Mesodermal cell (in vitro differentiated cells): ENCODE data around the gene TMEM91.

Experiments
- H3K27ac ChIP-seq: 2 replicates; pipeline ENCODE4 v1.7.0; 2013; ENCODE audit warnings: mild to moderate bottlenecking, low read depth, low read length, moderate library complexity; ENCODE audit not compliant: severe bottlenecking
- H3K36me3 ChIP-seq: 2 replicates; pipeline ENCODE4 v1.7.1; 2013; ENCODE audit warnings: mild to moderate bottlenecking, low read length, moderate library complexity; ENCODE audit not compliant: control insufficient read depth, insufficient read depth
- H3K4me1 ChIP-seq: one replicate; pipeline ENCODE4 v1.7.1; 2013; ENCODE audit warnings: mild to moderate bottlenecking, low read length; ENCODE audit not compliant: insufficient read depth, control insufficient read depth, poor library complexity, severe bottlenecking
- H3K4me3 ChIP-seq: 2 replicates; pipeline ENCODE4 v1.7.0; 2013; ENCODE audit warnings: low read length, control low read depth, mild to moderate bottlenecking; ENCODE audit not compliant: insufficient read depth, poor library complexity, severe bottlenecking; ENCODE audit errors: extremely low read depth
- H3K9me3 ChIP-seq: 2 replicates; pipeline ENCODE4 v1.7.1; 2013; ENCODE audit warnings: mild to moderate bottlenecking, low read length, moderate library complexity; ENCODE audit not compliant: control insufficient read depth
- WGBS, 2 experiments: methylation state at CpG; one replicate each; pipeline ENCODE4 v1.1.5; 2013; ENCODE audit warnings: missing lambda C conversion rate in 2 of 2; ENCODE audit not compliant: insufficient coverage in 2 of 2; 5-methylcytosine and 5-hydroxymethylcytosine counted together

The TMEM91 gene

GRCh38 chr19:41431426-41432386 is 55.4 kb downstream of the TMEM91 start:
- 84 to 90% methylated on average over 18 to 21 of the region's 23 CpGs for WGBS, 2 experiments
- Histone ChIP-seq H3K36me3 (peaks cover 45% of the 10 kb centered on the region), H3K9me3 (no peaks in the 10 kb centered on the region), H3K27ac (peak overlapping the region; percentile 36), H3K4me1 (peaks cover 25% of the 10 kb centered on the region), H3K4me3 (no peak overlapping the region)

- 92 to 97% methylated on average over 17 to 18 of the region's 18 CpGs for WGBS, 2 experiments
- Histone ChIP-seq H3K36me3 (peaks cover 55% of the 10 kb centered on the region), H3K27ac (peak overlapping the region; percentile 41), H3K9me3 (no peaks in the 10 kb centered on the region), H3K4me1 (peaks cover 14% of the 10 kb centered on the region), H3K4me3 (no peak overlapping the region)
Measured at GRCh38 chr19:41433171-41433570, 56.8 kb downstream of the TMEM91 start.
